ENCODE results near the gene SLC30A3.
A peak's percentile ranks its signal among the peaks of the same experiment; 100 is the strongest.

Gene SLC30A3

GRCh38 chr2:27297195-27297594 is 34.3 kb upstream of the SLC30A3 start:
- TF ChIP-seq, protein P1, sequence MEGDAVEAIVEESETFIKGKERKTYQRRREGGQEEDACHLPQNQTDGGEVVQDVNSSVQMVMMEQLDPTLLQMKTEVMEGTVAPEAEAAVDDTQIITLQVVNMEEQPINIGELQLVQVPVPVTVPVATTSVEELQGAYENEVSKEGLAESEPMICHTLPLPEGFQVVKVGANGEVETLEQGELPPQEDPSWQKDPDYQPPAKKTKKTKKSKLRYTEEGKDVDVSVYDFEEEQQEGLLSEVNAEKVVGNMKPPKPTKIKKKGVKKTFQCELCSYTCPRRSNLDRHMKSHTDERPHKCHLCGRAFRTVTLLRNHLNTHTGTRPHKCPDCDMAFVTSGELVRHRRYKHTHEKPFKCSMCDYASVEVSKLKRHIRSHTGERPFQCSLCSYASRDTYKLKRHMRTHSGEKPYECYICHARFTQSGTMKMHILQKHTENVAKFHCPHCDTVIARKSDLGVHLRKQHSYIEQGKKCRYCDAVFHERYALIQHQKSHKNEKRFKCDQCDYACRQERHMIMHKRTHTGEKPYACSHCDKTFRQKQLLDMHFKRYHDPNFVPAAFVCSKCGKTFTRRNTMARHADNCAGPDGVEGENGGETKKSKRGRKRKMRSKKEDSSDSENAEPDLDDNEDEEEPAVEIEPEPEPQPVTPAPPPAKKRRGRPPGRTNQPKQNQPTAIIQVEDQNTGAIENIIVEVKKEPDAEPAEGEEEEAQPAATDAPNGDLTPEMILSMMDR (conservative IDR thresholded peaks at IDR 0.05; ENCODE audit: low read depth, low read length) = no peak
- no peak for DNase-seq (ENCODE audit: low read depth)
- no peak overlapping the region for H3K4me3 ChIP-seq (ENCODE audit: low read length)

DNA sequence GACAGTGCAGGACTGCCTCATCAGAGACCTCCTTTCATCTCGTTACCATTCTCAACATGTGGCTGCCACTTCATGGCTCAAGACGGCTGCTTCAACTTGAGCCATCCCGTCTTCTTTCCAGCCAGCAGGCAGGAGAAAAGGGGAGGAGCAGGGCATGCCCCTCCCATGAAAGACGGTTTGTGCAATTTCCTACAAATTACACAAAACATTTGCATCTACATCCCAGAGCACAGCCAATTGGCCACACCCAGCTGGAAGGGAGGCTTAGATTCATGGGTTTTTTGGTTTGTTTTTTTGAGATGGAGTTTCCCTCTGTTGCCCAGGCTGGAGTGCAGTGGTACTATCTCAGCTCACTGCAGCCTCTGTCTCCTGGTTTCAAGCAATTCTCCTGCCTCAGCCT is 33.6 kb upstream of the SLC30A3 start:
- TF ChIP-seq, protein P1 (conservative IDR thresholded peaks at IDR 0.05; ENCODE audit: low read depth, low read length) = no peak
- H3K4me3 ChIP-seq (ENCODE audit: low read length) = no peak overlapping the region
- DNase-seq (ENCODE audit: low read depth) = no peak

- no peak overlapping the region for H3K4me3 ChIP-seq (ENCODE audit: low read length)
- no peak for DNase-seq (ENCODE audit: low read depth)
- TF ChIP-seq, protein P1 (conservative IDR thresholded peaks at IDR 0.05; ENCODE audit: low read depth, low read length) = no peak
These were observed 32.1 kb upstream of the SLC30A3 start for GRCh38 chr2:27294928-27295327.

DNA sequence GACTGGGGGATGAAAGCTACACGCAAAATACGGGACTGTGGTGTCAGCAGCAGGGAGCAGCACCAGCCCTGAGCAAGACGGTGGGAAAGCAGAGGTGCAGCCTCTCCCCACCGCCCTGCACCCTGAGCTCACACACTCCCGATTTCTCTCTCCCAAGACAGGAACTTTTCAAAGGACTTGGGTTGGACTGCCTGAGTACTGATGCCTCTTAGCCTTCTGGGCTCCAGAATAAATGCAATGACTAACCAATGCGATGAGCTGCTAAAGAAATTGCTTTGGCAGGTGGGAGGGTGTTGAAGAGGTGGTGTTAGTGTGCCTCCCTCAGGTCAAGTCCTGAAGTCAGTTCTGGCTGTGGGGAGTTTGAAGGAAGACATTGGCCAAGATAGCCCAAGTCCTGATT is 29.0 kb upstream of the SLC30A3 start:
- TF ChIP-seq, protein P1 (conservative IDR thresholded peaks at IDR 0.05; ENCODE audit: low read depth, low read length) = peak; percentile 16
- no peak for DNase-seq (ENCODE audit: low read depth)

DNA sequence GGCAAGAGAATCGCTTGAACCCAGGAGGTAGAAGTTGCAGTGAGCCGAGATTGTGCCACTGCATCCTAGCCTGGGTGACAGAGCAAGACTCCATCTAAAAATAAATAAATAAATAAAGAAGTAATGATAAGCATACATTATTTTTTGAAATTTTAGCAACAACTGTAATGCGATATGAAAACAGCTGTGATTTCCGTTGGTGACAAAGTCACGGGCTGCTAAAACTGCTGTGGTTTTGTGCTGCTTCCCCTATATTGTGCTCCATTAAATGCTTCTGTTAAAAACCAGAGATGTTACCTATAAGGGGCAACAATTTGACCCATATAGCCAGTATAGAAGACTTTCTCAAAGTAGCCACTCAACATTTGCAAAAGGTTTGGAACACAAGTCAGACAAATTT is 27.7 kb upstream of the SLC30A3 start:
- no peak for DNase-seq (ENCODE audit: low read depth)
- TF ChIP-seq, protein P1 (conservative IDR thresholded peaks at IDR 0.05; ENCODE audit: low read depth, low read length) = no peak
- H3K4me3 ChIP-seq (ENCODE audit: low read length) = no peak overlapping the region

More for the DNA sequence above, 29.0 kb upstream of the SLC30A3 start:
- no peak overlapping the region for H3K4me3 ChIP-seq (ENCODE audit: low read length)

GRCh38 chr2:27288610-27289009 is 25.8 kb upstream of the SLC30A3 start:
- TF ChIP-seq, protein P1 (conservative IDR thresholded peaks at IDR 0.05; ENCODE audit: low read depth, low read length) = no peak
- DNase-seq (ENCODE audit: low read depth) = no peak
- no peak overlapping the region for H3K4me3 ChIP-seq (ENCODE audit: low read length)

- no peak overlapping the region for H3K4me3 ChIP-seq (ENCODE audit: low read length)
- TF ChIP-seq, protein P1 (conservative IDR thresholded peaks at IDR 0.05; ENCODE audit: low read depth, low read length) = no peak
- no peak for DNase-seq (ENCODE audit: low read depth)
These were observed 22.6 kb upstream of the SLC30A3 start for GRCh38 chr2:27285481-27285880.

Data from retinal pigment epithelial cell (primary cell).